Mammary epithelial cell (primary cell): ENCODE data around the gene SMO.

ENCODE experiments used
- EZH2 ChIP-seq: IDR thresholded peaks from 2 replicates; pipeline ENCODE4 v1.6.1; 2012; ENCODE audit warnings: low read length, inconsistent platforms, borderline replicate concordance
- TF ChIP-seq, protein P1 (sequence below), 2 donors: IDR thresholded peaks in 1 of 2; conservative IDR thresholded peaks in 1 of 2; 2 replicates each; pipeline ENCODE4 v1.5.1; 2011 to 2012; ENCODE audit warnings: inconsistent platforms in 2 of 2, low read length in 2 of 2, mild to moderate bottlenecking in 2 of 2, control low read depth in 1 of 2, low read depth in 1 of 2; ENCODE audit not compliant: insufficient read depth in 1 of 2; ENCODE audit errors: extremely low read depth in 1 of 2

DNA sequence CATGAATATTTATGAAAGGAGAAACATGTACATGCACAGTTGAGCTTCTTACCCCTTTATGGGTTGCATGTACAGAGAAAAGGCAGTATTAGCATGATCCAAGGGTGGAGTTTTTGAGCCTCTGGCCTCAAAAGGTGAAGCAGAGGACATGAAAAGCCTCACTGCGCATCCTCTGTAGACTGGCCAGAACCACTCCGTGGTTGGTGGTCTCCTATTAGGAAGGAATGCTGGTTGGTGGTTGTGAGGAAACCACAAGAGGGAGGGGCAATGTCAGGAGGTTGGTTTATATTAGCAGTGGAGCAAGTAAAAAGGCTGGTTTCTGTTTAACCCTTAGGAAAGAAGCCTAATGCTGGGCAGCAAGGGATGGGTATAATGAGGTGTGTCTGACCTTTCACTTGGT is 73.9 kb downstream of the SMO start:
- TF ChIP-seq EZH2, result no peak
- TF ChIP-seq, protein P1, sequence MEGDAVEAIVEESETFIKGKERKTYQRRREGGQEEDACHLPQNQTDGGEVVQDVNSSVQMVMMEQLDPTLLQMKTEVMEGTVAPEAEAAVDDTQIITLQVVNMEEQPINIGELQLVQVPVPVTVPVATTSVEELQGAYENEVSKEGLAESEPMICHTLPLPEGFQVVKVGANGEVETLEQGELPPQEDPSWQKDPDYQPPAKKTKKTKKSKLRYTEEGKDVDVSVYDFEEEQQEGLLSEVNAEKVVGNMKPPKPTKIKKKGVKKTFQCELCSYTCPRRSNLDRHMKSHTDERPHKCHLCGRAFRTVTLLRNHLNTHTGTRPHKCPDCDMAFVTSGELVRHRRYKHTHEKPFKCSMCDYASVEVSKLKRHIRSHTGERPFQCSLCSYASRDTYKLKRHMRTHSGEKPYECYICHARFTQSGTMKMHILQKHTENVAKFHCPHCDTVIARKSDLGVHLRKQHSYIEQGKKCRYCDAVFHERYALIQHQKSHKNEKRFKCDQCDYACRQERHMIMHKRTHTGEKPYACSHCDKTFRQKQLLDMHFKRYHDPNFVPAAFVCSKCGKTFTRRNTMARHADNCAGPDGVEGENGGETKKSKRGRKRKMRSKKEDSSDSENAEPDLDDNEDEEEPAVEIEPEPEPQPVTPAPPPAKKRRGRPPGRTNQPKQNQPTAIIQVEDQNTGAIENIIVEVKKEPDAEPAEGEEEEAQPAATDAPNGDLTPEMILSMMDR (conservative IDR thresholded peaks at IDR 0.05 in 1 of 2, IDR thresholded peaks at IDR 0.05 in 1 of 2; ENCODE audit: extremely low read depth in 1 of 2, insufficient read depth in 1 of 2, low read depth in 1 of 2, low read length in 2 of 2), result no peak
